ENCODE results near the gene SAMD14.

The SAMD14 gene

DNA sequence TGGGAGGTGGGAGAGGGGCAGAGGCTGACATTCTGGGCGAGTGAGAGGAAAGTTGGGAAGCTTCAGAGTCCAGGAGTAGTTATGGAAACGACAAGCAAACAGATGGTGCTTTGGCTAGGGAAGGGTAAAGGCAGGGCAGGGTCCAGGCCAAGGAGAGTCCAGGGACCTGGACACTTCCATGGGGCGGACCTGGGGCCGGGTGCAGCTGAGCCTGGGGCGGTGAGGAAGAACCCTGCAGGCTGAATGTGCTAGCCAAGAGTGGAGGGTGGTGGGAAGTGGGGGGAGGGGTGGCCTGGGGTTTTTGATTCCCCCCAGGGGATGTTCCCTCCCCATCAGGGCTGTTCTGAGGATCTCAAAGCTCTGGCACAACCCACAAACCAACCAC is 17.9 kb upstream of the SAMD14 start:
- DNase-seq, result no peak

DNA sequence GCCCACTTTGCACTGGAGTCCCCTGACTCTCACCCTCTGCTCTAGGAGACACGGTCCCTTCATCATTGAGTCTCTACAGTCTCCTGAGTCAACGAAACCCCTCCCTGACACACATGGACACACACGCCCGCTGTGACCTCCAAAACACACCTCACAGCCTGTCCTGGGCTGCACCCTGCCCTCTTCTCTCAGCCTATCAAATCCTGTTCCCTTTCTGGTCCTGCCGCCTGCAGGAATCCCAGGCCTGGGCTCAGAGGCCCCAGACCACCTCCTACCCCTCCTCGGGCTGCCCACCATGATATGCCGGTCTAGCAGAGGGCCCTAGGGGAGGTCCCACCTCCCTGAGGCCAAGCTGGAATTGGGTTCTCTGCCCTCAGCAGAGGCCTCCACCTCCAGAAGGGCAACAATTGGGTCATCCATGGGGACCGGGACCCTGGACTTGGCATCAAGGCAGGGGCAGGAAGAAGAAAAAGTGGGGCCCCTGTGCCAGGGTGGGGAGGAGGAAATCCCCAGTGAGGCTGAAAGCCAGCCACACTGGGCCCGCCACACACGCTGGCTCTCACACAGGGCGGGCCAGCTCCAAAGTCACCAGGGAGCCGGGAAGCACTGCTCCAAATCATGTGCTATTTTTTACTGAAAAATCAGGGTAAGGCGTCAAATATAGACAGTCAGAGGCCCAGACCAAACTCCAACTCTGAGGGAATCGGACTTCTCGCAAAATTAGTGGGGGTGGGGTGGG is 17.1 kb upstream of the SAMD14 start:
- DNase-seq, result no peak

DNA sequence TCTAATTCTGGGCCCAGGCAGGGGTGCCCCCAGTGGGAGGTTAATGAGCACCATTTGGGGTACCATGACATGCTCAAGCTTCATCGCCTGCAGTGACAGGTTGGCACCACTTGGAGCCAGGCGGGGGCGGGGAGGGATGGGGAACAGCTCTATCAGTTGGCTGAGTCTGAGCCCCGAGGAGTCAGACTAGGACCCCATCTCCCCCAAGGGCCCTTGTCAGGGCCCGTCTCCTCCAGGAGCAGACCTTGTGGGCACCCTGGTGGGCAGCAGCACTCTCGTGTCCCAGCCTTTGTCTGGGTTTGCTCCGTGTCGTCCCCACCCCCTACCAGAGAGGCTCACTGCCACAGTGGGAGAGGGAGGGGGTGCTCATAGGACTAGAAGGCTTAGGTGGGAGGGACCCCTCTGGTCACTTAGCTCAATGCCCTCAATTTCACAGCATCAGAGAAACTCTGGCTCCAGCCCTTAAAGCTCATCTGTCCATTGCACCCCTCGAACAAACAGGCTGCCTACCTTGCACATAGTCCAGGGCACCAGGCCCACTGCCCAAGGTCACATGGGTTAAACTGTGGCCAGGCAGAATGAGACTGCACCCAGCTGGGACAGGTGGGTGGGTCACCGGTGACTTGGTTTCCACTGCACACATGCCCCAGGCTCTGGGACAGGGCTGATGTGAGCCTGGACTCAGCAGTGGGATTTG is 16.4 kb upstream of the SAMD14 start:
- no peak for DNase-seq

DNA sequence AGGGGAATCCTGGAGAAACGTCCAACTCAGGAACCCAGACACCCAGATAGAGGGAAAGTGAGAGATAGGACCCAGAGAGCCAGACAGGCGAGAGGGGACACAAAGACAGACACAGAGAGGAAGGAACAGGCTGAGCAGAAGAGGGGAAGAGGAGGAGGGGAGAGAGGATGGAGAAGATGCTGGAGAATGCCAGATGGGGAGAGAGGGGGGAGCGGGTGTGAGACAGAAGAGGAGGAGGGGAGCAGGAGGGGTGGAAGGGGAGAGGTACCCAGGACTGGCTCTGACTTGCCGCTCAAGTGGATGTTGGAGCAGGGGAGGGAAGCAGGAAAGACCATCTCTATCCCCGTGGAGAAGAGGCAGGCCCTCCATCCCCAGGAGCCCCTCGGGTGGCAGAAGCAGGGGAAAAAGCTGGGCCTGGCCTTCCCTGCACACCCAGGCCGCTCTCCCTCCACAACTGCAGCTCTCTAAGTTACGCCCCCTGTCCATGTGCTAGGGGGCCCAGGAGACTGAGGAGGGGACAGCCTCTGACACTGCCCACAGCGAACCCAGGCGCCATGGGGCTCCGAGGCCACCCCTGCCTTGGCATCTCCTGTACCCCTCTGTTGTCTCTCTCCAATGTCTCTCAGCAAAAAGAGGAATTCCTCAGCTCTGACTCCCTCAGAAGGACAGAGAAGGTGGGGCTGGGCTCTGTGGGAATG is 15.7 kb upstream of the SAMD14 start:
- DNase-seq, result no peak

DNA sequence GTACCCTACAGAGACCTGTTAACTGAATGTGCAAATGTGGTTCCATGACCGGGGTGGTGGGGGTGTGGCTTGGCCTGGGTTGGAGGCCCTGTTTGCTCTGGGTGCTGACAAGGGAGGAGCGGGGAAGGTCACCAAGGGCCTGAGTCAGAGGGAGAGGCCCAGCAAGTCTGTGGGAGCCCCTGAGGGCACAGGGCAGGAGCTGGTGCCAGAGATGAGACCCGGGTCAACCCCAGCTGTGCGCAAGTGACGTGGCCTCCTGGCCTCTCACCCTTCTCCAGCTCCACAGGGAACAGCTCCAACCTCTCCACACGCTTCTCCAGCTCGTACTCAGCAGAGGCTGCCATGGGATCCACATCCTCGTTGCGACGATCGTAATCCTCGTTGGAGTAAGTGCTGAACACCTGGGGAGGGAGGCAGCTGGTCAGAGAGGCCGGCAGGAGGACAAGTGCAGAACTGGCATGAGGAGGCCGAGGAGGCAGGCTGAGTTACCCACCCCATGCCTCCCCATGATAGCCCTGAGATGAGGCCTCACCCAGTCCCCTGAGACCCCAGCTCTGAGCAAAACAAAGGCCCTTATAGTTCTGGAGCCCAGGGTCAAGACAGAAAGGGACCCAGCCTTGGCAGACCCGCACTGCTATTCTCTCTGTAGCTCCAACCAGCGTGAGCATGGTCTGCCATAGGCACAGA is 15.0 kb upstream of the SAMD14 start:
- DNase-seq, result no peak

DNA sequence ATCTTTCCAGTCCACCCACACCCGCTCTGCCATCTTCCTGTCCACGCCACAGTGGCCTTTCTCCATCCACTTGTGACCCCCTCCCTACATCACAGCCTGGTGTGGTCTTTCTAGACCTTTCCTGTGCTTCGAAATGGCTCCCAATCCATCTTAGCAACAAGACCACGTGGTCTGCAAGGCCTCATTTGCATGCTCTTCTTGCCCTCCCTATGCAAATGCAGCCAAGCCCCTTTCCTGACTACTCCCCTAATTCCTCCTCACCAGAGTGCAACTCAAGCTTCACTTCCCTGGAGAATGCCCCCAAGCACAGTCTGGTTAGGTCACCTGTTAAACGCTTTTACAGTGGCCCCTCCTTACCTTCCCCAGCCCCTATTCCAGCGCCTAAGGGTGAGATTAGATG is 14.4 kb upstream of the SAMD14 start:
- no peak for DNase-seq

DNA sequence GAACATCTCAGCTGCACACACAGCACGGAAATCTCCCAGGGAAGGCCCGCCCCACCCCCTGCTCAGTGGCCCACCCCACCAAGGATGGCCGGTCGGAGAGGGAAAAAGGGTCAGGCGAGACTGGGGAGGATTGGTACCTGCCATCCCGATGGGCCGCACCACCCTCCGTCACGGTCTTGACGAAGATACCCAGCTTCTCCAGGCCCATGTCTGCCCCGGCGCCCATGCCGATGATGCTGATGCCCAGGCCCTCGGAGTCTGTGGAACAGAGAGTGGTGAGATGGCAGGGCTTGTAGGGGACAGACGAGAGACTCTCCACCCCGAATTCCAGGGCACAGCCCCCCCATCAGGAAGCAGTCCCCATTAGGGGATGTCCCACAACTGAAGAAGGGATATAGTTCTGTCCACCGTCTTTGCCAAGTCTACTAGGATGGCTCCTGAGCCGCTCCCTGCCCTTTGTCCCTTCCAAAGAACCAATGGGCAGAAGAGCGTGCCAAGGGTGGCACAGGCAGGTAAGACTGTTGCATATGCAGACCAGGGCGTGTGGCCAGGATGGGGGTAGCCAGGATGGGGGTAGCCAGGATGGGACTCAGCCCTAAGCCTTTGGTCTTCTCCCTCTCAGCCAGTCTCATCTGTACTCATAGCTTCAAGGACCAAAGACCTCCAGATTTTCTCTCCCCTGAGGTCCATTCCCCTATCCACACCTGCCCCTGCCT is 13.7 kb upstream of the SAMD14 start:
- no peak for DNase-seq

DNA sequence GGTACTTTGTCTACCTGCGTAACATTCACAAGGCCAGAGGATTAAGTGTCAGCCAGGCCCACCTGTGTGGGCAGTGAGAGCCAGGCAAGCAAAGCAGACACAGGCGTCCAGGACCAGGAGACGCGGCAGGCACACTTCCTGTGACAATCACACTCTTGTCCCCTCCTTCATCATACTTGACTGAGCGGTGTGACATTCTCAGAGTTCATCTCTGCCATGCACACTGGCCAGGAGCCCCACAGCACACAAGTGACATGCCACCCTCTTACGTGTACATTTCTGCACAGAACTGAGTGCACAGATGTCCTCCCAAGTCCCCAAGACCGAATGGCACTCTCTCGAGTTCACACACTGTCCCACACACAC is 11.8 kb upstream of the SAMD14 start:
- no peak for DNase-seq

DNA sequence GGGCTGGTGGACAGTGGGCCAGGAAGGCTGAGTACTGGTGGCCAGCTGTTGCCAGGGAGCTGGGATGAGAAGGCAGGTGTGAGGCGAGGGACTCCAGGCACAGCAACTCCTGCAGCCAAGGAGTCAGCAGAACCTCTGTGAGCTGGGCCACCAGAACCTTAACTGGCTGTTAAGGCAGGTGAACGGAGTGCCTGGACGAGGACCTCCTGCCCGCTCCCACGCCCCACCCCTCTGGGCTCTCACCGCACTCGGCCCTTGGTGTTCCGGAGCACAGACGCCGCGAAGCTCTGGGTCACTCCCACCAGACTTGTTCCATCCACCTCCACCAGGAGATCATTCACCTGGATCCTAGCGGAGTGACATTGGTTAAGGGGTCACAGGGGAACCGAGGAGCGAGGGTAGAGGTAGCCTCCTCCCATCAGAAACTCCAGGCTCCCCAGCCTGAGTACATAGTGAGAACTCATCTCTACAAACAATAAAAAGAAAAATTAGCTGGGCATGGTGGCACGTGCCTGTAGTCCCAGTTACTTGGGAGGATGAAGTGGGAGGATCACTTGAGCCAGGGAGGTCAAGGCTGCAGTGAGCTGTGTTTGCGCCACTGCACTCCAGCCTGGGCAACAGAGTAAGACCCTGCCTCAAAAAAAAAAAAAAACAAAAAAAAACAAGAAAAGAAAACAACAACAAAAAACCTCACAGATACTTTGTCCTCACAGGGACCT is 11.2 kb upstream of the SAMD14 start:
- DNase-seq, result no peak

DNA sequence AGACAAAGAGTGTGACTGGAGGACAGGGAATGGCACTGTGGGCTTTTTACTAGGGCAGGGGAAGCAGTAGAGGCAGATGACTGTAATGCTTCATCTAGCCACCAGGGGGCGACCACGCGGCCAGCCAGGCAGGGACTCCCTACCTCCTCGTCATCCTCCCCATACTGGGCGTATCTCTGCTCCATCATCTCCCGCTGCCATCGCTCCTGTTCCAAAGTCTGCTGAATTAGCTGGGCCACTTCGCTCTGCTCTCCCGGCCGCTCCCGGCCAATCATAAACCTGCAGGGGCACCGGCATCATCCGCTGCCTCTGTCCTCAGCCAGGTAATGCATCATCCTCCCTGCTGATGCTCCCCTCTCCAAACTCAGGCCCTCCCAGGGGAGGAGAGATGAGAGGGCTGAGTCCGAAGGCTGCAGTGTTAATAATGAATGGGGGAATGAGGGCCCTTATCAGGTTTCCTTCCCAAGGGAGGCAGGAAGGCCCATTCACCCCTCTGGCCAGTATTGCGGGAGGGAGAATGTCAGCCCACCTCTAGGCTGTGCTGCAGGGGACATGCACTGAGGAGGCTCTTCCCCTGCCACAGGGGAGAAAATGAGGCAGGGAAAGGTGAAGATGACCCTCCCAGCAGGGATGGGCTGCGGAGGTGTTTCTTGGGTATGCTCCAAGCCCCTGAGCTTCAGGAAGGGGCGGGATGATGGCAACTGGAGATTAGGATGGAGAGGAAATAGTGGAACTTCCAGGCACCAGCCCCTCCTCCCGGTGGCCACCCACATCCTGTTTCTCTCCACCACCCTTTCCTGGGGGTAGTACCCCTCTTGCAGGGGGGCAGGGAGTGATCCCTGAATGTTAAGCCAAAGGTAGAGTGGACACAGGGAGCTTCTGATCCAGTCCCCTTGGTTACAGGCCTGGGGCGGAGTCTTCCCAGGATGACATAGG is 10.3 kb upstream of the SAMD14 start:
- peak; percentile 57 to 79 (median 69) for DNase-seq

DNA sequence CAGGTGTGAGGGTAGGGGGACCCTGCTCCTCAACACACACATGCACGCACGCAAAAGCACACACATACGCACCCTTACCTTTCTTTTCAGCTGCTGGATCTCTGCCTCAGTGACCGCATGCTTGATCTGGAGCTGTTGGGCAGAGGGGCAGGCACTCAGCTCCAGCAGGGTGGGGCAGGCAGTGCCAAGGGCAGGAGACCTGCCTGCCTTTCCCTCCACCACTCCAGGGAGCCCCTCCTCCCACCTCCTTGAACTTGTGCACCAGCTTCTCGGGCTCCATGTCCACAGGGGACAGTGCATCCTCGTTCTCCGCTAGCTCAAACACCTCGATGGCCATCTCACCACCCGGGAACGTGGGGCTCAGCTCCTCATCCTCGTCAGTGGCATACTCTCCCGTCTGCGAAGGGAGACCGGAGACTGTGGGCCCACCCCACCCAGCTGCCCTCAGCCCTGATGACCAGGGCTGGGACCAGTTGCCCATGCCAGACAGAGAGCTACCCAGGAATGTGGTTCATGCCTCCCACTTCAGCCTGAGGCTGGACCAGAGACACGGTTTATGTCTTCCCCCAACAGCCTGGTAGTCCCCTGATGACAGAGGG is 9.3 kb upstream of the SAMD14 start:
- no peak for DNase-seq

DNA sequence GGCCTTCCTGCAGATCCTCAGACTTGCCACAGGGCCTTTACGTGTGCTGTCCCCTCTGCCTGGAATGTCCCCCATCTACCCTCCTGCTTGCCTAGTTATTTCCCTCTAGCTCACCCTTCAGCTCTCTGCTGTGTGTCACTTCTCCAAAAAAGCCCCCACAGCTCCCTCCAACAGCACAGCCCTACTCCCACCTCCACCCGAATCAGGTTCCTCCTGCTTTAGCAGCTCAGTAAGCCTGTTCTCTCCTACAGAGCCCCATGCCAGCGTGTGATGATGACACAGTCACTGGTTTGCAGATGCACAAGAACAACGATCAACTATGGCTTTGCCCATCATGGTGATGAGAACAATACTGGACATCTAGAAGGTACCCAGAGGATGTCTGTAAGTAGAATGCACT is 7.1 kb upstream of the SAMD14 start:
- no peak for DNase-seq

DNA sequence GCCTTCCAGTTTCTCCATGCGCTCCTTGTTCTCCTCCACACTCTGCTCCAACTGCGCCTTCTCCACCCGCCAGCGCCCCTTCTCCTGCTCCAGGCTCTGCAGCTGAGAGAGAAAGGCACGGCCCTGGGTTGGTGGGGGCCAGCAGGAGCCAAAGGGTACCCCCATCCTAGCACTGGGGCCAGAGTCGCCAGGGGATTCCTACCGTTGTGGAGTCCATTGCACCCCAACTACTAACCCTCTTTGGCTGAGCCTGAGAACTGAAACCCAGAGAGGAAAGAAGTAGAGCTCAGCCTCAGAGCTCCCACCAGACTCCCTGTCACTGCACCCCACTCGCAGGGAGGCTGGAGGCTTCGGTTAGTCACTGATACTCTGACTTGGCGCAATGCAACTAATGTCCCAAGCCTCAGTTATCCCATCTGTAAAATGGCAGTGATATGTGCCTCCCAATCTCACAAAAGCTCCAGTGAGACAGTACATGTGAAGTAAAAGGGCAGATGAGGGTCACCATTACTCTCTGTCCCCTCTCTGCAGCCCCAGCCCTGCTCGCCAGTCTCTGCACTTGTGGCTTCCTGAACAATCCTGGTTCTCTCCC is 6.2 kb upstream of the SAMD14 start:
- DNase-seq, result no peak

DNA sequence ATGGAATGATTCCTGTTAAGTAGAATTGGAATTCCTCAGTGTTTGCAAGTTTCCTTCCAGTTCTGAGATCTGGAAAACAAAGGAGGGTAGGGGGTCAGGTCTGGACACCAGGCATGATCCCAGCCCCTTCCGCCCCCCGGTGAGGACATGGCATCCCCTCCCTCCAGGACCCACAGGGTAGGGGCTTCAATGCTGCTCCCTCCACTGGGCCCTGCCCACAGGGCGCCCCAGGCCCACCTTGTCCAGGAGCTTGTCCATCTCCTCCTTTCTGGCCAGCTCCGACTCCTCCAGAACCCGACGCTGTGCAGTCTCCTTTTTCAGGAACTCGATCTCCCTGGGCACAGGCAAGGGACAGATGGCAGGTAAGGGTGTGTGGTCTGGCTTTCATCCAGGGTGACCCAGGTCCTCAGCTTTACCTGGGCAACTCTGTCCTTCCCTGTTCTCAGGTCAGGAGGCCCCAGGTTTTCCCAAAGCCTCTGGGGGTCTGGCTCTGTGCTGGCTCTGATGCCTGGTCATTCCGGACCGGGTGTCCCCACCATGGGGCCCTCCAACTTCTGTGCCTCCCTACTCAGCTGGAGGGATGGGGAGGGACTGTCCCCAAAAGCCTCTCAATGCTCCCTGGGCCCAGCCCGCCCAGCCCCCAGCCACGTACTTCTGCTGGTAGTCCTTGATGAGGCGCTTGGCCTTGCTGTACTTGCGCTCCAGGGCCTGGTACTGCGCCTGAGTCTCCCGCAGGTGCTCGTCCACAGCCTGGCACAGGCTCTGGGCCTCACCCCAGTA is 5.5 kb upstream of the SAMD14 start:
- DNase-seq, result no peak

DNA sequence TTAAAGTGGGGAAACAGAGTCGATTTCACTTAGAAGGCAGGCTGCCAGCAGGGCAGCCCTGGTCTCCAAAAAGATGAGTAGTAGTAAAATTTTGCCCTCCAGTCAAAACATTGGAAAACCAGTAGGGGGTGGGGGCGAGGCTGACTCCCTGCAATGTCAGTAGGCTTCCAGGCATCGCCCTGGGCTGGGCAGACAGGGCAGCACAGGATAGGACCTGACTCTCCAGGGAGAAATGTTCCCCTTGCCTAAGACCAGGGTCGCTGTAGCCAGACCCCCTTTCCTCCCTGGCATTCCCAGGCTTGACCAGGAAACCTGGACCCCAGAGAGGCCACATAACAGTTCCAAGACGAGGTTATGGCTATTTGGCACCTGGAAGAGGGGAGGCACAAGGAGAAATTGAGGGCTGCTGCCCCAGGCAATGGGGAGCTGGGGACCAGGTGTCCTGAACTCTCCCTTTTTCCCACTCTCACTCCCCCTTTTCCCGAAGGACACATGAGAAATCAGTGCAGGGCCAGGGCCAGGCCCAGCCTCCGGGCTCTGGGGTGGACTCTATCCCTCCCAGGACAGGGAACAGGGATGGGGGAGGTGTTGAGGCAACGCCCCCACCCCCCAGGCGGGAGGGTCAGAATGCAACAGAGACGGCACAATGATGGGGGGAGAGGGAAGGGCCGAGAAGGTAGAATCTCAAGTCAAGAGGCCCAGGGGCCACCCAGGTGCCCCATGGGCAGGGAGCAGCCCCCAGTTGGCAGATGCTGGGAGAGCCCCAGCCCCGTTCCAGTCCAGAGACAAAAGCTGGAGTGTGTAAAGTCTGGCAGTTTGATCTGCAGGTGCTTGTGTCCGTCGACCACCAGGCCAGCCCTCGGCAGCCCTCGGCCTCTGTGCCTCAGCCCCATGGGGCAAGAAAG is 4.5 kb upstream of the SAMD14 start:
- no peak for DNase-seq

DNA sequence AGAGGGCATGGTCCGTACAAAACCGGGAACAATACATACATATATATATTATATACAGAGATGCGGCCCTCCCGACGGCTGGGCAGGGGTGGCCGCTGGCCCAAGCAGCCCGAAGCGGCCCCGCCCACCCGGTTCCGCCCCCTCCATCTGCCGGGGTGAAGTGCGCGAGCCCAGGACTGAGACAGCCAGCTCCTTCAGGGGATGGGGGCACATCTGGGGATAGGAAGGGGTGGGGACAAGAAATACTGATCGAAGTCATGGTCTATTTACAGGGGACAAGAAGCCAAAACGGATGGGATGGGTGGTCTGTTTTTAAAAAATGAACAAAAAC is 3.8 kb upstream of the SAMD14 start:
- no peak for DNase-seq

DNA sequence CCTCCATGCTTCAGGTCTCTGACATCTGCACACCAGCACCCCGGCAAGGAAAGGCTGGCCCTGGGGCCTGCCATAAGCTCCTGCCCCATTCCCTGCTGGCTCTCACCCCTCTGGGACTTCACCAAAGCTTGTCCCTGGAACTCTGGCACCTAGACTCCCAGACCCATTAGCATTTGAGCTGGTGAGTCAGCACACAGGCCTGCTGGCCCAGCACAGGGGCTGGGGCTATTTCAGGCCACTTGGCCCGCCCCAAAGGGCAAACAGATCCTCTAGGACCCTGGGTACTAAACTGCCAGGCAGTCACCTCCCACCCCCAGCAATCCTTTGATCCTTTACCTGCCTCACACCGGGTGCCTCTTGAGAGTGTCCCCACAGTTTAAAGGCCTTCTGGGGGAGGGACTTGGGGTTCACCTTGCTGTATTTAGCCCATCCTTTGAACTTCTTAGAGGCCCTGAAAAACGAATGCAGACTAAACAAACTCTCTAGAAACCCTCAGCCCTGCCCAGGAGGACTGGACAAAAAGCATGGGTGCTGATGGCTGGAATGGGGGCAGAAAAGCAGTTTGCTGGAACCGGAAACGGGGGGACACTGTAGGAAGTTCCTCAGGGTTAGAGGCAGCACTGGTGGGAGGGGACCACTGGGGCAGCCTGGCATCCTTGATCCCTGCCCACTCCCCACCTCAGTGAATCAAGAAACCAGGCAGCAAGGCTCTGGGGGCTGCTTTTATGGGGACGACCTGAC is 3.2 kb upstream of the SAMD14 start:
- DNase-seq, result no peak

Data from T-helper 1 cell (primary cell).